H9 (cell line): ENCODE data around the gene DHH. TPM values are rescaled to one million over a fixed set of nuclear protein-coding genes. Genes with fewer than 3 reads are reported as not detected.

Experiments used
- DNase-seq: peaks from one replicate; pipeline ENCODE4 v3.0.0-alpha.2; 2017
- H2AFZ ChIP-seq: one replicate; pipeline ENCODE4 v1.6.1; 2013; ENCODE audit warnings: mild to moderate bottlenecking, low read length, control low read depth, moderate library complexity
- H2AK5ac ChIP-seq: 2 replicates; pipeline ENCODE4 v1.6.1; 2013; ENCODE audit warnings: low read length, control low read depth, mixed read lengths; ENCODE audit not compliant: insufficient read length
- H2BK120ac ChIP-seq: one replicate; pipeline ENCODE4 v1.6.1; 2013; ENCODE audit warnings: low read depth, mild to moderate bottlenecking, low read length, control low read depth, inconsistent platforms; ENCODE audit not compliant: poor library complexity, severe bottlenecking
- H2BK12ac ChIP-seq: 2 replicates; pipeline ENCODE4 v1.6.1; 2013; ENCODE audit warnings: low read length, control low read depth, mixed read lengths, low read depth; ENCODE audit not compliant: insufficient read length
- H2BK15ac ChIP-seq: 2 replicates; pipeline ENCODE4 v1.6.1; 2013; ENCODE audit warnings: low read depth, low read length, control low read depth
- H2BK20ac ChIP-seq: one replicate; pipeline ENCODE4 v1.6.1; 2013; ENCODE audit warnings: low read depth, mild to moderate bottlenecking, low read length, control low read depth, inconsistent platforms; ENCODE audit not compliant: poor library complexity, severe bottlenecking
- H2BK5ac ChIP-seq: 2 replicates; pipeline ENCODE4 v1.6.1; 2013; ENCODE audit warnings: low read length, control low read depth, mixed read lengths; ENCODE audit not compliant: insufficient read length
- H3K14ac ChIP-seq: 2 replicates; pipeline ENCODE4 v1.6.1; 2013; ENCODE audit warnings: low read length, control low read depth; ENCODE audit not compliant: insufficient read depth
- H3K18ac ChIP-seq: 2 replicates; pipeline ENCODE4 v1.6.1; 2013; ENCODE audit warnings: low read depth, mild to moderate bottlenecking, mixed read lengths, low read length, control low read depth; ENCODE audit not compliant: insufficient read length
- H3K23ac ChIP-seq: 2 replicates; pipeline ENCODE4 v1.6.1; 2013; ENCODE audit warnings: low read length, control low read depth, mixed read lengths, low read depth; ENCODE audit not compliant: insufficient read length
- H3K23me2 ChIP-seq: 2 replicates; pipeline ENCODE4 v1.6.1; 2013; ENCODE audit warnings: low read depth, mild to moderate bottlenecking, mixed read lengths, low read length, control low read depth; ENCODE audit not compliant: insufficient read length, poor library complexity, severe bottlenecking
- H3K27ac ChIP-seq: 2 replicates; pipeline ENCODE4 v1.5.1; 2013; ENCODE audit warnings: low read length, control low read depth, mixed read lengths, low read depth; ENCODE audit not compliant: insufficient read length
- H3K27me3 ChIP-seq: 2 replicates; pipeline ENCODE4 v1.6.1; 2013; ENCODE audit warnings: low read length, control low read depth, inconsistent platforms; ENCODE audit not compliant: insufficient read depth
- H3K4ac ChIP-seq: 2 replicates; pipeline ENCODE4 v1.6.1; 2013; ENCODE audit warnings: low read depth, mild to moderate bottlenecking, control low read depth, inconsistent platforms, low read length, moderate library complexity
- H3K4me1 ChIP-seq: 2 replicates; pipeline ENCODE4 v1.6.1; 2013; ENCODE audit warnings: low read length, control low read depth, inconsistent platforms; ENCODE audit not compliant: insufficient read depth
- H3K4me2 ChIP-seq: 2 replicates; pipeline ENCODE4 v1.6.1; 2013; ENCODE audit warnings: low read length, control low read depth, mixed read lengths; ENCODE audit not compliant: insufficient read length, insufficient read depth
- H3K56ac ChIP-seq: 2 replicates; pipeline ENCODE4 v1.6.1; 2013; ENCODE audit warnings: low read depth, mild to moderate bottlenecking, mixed read lengths, low read length, control low read depth; ENCODE audit not compliant: insufficient read length
- H3K79me1 ChIP-seq: 2 replicates; pipeline ENCODE4 v1.6.1; 2013; ENCODE audit warnings: low read depth, mild to moderate bottlenecking, moderate library complexity, low read length, control low read depth, inconsistent platforms; ENCODE audit not compliant: insufficient read depth, poor library complexity, severe bottlenecking
- H3K79me2 ChIP-seq: 2 replicates; pipeline ENCODE4 v1.6.1; 2013; ENCODE audit warnings: low read length, control low read depth, inconsistent platforms; ENCODE audit not compliant: insufficient read depth
- H3K9ac ChIP-seq: 2 replicates; pipeline ENCODE4 v1.6.1; 2013; ENCODE audit warnings: low read length, control low read depth, mixed read lengths; ENCODE audit not compliant: insufficient read length; ENCODE audit errors: extremely low read depth
- H3K9me3 ChIP-seq: one replicate; pipeline ENCODE4 v1.6.1; 2013; ENCODE audit warnings: low read depth, low read length, inconsistent platforms; ENCODE audit not compliant: control insufficient read depth
- H3T11ph ChIP-seq: one replicate; pipeline ENCODE4 v1.6.1; 2013; ENCODE audit warnings: mild to moderate bottlenecking, low read length, control low read depth, inconsistent platforms
- H4K20me1 ChIP-seq: one replicate; pipeline ENCODE4 v1.6.1; 2013; ENCODE audit not compliant: control insufficient read depth, insufficient read length, insufficient read depth
- H4K5ac ChIP-seq: 2 replicates; pipeline ENCODE4 v1.6.1; 2013; ENCODE audit warnings: low read depth, mild to moderate bottlenecking, mixed read lengths, low read length, control low read depth; ENCODE audit not compliant: insufficient read length
- H4K8ac ChIP-seq: replicated peaks from 2 replicates; pipeline ENCODE4 v1.6.1; 2013; ENCODE audit warnings: low read length, control low read depth, mixed read lengths, low read depth; ENCODE audit not compliant: insufficient read length
- H4K91ac ChIP-seq: 2 replicates; pipeline ENCODE4 v1.6.1; 2013; ENCODE audit warnings: low read depth, mild to moderate bottlenecking, moderate library complexity, mixed read lengths, low read length, control low read depth; ENCODE audit not compliant: insufficient read length
- H3K27ac Mint-ChIP-seq, 3 experiments: 2 replicates in 2 of 3; 3 replicates in 1 of 3; pipeline ENCODE4 v1.8.0; 2020 to 2021; ENCODE audit warnings: mixed read lengths in 3 of 3, mild to moderate bottlenecking in 1 of 3, moderate library complexity in 1 of 3
- H3K27me3 Mint-ChIP-seq: 2 replicates; pipeline ENCODE4 v1.8.0; 2021; ENCODE audit warnings: low read depth, mild to moderate bottlenecking, moderate library complexity, mixed read lengths
- H3K36me3 Mint-ChIP-seq, 3 experiments: 2 replicates in 2 of 3; 3 replicates in 1 of 3; pipeline ENCODE4 v1.8.0; 2020 to 2021; ENCODE audit warnings: low read depth in 3 of 3, mixed read lengths in 3 of 3; ENCODE audit not compliant: insufficient read depth in 1 of 3
- H3K4me1 Mint-ChIP-seq, 2 experiments: 2 replicates each; pipeline ENCODE4 v1.8.0; 2020; ENCODE audit warnings: mixed read lengths in 2 of 2
- H3K4me3 Mint-ChIP-seq, 2 experiments: 2 replicates in 1 of 2; 3 replicates in 1 of 2; pipeline ENCODE4 v1.8.0; 2020 to 2021; ENCODE audit warnings: mild to moderate bottlenecking in 2 of 2, mixed read lengths in 2 of 2, moderate library complexity in 1 of 2
- H3K9me3 Mint-ChIP-seq, 2 experiments: 2 replicates in 1 of 2; 3 replicates in 1 of 2; pipeline ENCODE4 v1.8.0; 2020; ENCODE audit warnings: mild to moderate bottlenecking in 2 of 2, mixed read lengths in 2 of 2, moderate library complexity in 1 of 2
- WGBS: extraction: QIAGEN DNeasy Blood & Tissue Kit; methylation state at CpG from one replicate; pipeline ENCODE4 v1.1.7; 2013; ENCODE audit warnings: missing lambda C conversion rate, low lambda C conversion rate, mixed read lengths; ENCODE audit not compliant: insufficient read length; ENCODE audit errors: extremely low coverage; 5-methylcytosine and 5-hydroxymethylcytosine counted together
- total RNA-seq: library from RNA; stranded (reverse); gene quantifications from 2 replicates; pipeline ENCODE4 v1.2.1, GENCODE V29; 2021
- TF ChIP-seq, protein P1 (sequence below): fragments of 200-600 bp; sonication (generic); conservative IDR thresholded peaks from 3 replicates; pipeline ENCODE4 v1.8.0; 2021; ENCODE audit warnings: antibody characterized with exemption, mild to moderate bottlenecking

Gene DHH
- total RNA-seq, 1 experiment from 2014 or later = 0.20 TPM

GRCh38 chr12:49130151-49131050, 35.8 kb upstream of the DHH start:
- no peak overlapping the region for H4K91ac ChIP-seq
- H3K4me1 ChIP-seq = peaks cover 2% of the 10 kb centered on the region; the same call in 1 of the 2 replicates
- Mint-ChIP-seq H3K9me3 (0 out of 5 replicates have a peak, but pooled peaks cover 0 to 3% of the 10 kb centered on the region in 2 experiments), H3K27ac (peak overlapping the region; percentile 98 to 99 (median 99)), H3K4me1 (peaks cover 15 to 24% of the 10 kb centered on the region in 2 experiments), H3K36me3 (peaks cover 33 to 46% (median 45%) of the 10 kb centered on the region in 3 experiments), H3K4me3 (peak overlapping the region; percentile 94), H3K27me3 (no peaks in the 10 kb centered on the region; the same call in 1 of the 2 replicates)
- H2BK12ac ChIP-seq = no peak overlapping the region
- no CpG with 5 or more reads among the region's 66 CpGs for WGBS
- peak overlapping the region; percentile 96 for H3K14ac ChIP-seq
- H3K9me3 ChIP-seq = no peaks in the 10 kb centered on the region
- peak overlapping the region; percentile 72 for H3K4me2 ChIP-seq
- H2BK5ac ChIP-seq = no peak overlapping the region
- H2BK15ac ChIP-seq = no peak overlapping the region
- H3K56ac ChIP-seq = no peak overlapping the region
- peaks cover 3% of the 10 kb centered on the region for H3K79me1 ChIP-seq
- peaks cover 8% of the 10 kb centered on the region for H3K23me2 ChIP-seq
- no peak overlapping the region for H3T11ph ChIP-seq
- H3K4ac ChIP-seq = peak overlapping the region; percentile 50; the same call in 1 of the 2 replicates
- H3K79me2 ChIP-seq = no peaks in the 10 kb centered on the region; the same call in 1 of the 2 replicates
- H4K5ac ChIP-seq = no peak overlapping the region
- peak; percentile 97 for DNase-seq
- no peak overlapping the region for H3K23ac ChIP-seq
- H3K9ac ChIP-seq = peak overlapping the region; percentile 79
- H3K27me3 ChIP-seq = no peaks in the 10 kb centered on the region
- H2BK120ac ChIP-seq = no peak overlapping the region
- no peak overlapping the region for H4K8ac ChIP-seq
- H3K18ac ChIP-seq = peak overlapping the region; percentile 83
- peak overlapping the region; percentile 77 for H3K27ac ChIP-seq
- no peaks in the 10 kb centered on the region for H4K20me1 ChIP-seq
- no peak overlapping the region for H2BK20ac ChIP-seq
- TF ChIP-seq, protein P1, sequence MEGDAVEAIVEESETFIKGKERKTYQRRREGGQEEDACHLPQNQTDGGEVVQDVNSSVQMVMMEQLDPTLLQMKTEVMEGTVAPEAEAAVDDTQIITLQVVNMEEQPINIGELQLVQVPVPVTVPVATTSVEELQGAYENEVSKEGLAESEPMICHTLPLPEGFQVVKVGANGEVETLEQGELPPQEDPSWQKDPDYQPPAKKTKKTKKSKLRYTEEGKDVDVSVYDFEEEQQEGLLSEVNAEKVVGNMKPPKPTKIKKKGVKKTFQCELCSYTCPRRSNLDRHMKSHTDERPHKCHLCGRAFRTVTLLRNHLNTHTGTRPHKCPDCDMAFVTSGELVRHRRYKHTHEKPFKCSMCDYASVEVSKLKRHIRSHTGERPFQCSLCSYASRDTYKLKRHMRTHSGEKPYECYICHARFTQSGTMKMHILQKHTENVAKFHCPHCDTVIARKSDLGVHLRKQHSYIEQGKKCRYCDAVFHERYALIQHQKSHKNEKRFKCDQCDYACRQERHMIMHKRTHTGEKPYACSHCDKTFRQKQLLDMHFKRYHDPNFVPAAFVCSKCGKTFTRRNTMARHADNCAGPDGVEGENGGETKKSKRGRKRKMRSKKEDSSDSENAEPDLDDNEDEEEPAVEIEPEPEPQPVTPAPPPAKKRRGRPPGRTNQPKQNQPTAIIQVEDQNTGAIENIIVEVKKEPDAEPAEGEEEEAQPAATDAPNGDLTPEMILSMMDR = peak; percentile 95
- no peak overlapping the region for H2AK5ac ChIP-seq
- no peak overlapping the region for H2AFZ ChIP-seq
